GM12873 (cell line): ENCODE results near the gene ME1.

Experiments used
- CTCF ChIP-seq: IDR thresholded peaks from 2 replicates; pipeline ENCODE4 v1.5.1; 2012; ENCODE audit warnings: low read depth, mild to moderate bottlenecking, moderate library complexity, low read length, control low read depth; ENCODE audit not compliant: insufficient read depth; ENCODE audit errors: missing control alignments

The ME1 gene

GRCh38 chr6:83285917-83286316 is 144.9 kb downstream of the ME1 start:
- no peak for TF ChIP-seq CTCF

- no peak for TF ChIP-seq CTCF
Measured at GRCh38 chr6:83273596-83273995, 157.3 kb downstream of the ME1 start.

GRCh38 chr6:83270971-83271719 is 159.7 kb downstream of the ME1 start:
- TF ChIP-seq CTCF = no peak

- no peak for TF ChIP-seq CTCF
Measured at GRCh38 chr6:83265384-83265783, 165.5 kb downstream of the ME1 start.

- no peak for TF ChIP-seq CTCF
Measured at GRCh38 chr6:83260577-83260976, 170.3 kb downstream of the ME1 start.

GRCh38 chr6:83258517-83258916 is 172.3 kb downstream of the ME1 start:
- no peak for TF ChIP-seq CTCF

- no peak for TF ChIP-seq CTCF
Measured at GRCh38 chr6:83257791-83258190, 173.1 kb downstream of the ME1 start.

- no peak for TF ChIP-seq CTCF
Measured at GRCh38 chr6:83252719-83253118, 178.1 kb downstream of the ME1 start.
